ENCODE results near the gene DLGAP1.

DNA sequence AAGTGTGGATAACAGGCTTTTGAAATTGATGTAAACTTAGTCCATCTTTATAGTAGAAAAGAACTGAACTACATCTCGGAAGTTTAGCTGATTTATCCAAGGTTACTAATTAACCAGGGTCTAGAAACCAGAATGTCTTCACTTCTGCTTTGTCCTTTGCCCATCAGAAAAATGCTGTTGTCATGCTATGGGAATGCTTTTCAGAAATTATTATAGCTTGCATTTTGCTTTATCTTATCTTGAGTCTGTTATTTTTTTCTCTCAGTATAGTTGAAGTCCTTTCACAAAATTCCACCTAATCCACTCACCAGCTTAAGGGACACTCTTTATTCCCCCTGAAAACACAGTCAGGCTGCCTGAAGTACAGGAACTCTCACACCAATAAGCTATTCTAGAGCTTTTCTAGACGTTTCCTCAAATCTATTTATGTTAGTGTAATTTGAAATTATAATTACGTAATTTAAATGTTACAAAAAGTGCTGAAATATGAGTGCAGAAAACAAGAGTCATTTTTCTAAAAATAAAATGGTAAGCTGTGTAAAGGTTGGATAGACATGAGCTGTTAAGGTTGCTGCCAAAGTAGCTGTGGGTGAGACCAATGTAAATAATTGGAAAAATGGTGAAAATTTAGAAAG is 548.9 kb downstream of the DLGAP1 start:
- TF ChIP-seq CTCF (conservative IDR thresholded peaks at IDR 0.05; ENCODE audit: low read depth, low read length) (no peak), POLR2A (IDR thresholded peaks at IDR 0.05; ENCODE audit: low read depth, low read length) (no peak), FOS (IDR thresholded peaks at IDR 0.05; ENCODE audit: low read depth, low read length) (no peak)
- TF ChIP-seq, protein P1, sequence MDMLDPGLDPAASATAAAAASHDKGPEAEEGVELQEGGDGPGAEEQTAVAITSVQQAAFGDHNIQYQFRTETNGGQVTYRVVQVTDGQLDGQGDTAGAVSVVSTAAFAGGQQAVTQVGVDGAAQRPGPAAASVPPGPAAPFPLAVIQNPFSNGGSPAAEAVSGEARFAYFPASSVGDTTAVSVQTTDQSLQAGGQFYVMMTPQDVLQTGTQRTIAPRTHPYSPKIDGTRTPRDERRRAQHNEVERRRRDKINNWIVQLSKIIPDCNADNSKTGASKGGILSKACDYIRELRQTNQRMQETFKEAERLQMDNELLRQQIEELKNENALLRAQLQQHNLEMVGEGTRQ (IDR thresholded peaks at IDR 0.05; ENCODE audit: low read depth, low read length) = no peak
